Neutrophil (primary cell): ENCODE data around the gene RDH5.

Source experiments
- H3K27ac ChIP-seq: fragments of 200-600 bp; sonication (generic); 2 replicates; pipeline ENCODE4 v1.5.1; 2016; ENCODE audit warnings: mild to moderate bottlenecking, moderate library complexity
- H3K27me3 ChIP-seq: fragments of 200-600 bp; sonication (generic); 2 replicates; pipeline ENCODE4 v1.6.0; 2016; ENCODE audit warnings: mild to moderate bottlenecking
- H3K36me3 ChIP-seq: fragments of 200-600 bp; sonication (generic); 2 replicates; pipeline ENCODE4 v1.5.1; 2017
- H3K4me1 ChIP-seq, 2 experiments: fragments of 200-600 bp in 1 of 2; sonication (generic) in 1 of 2; 1 replicate in 1 of 2; 2 replicates in 1 of 2; pipeline versions ENCODE4 v1.5.1 to v1.6.1; 2013 to 2016; ENCODE audit warnings: low read depth in 1 of 2, low read length in 1 of 2, mild to moderate bottlenecking in 1 of 2, moderate library complexity in 1 of 2; ENCODE audit not compliant: control insufficient read depth in 1 of 2, insufficient read depth in 1 of 2
- H3K4me3 ChIP-seq, 2 experiments: fragments of 200-600 bp in 1 of 2; sonication (generic) in 1 of 2; 1 replicate in 1 of 2; 2 replicates in 1 of 2; pipeline ENCODE4 v1.5.1; 2013 to 2016; ENCODE audit warnings: low read depth in 1 of 2, low read length in 1 of 2, mild to moderate bottlenecking in 1 of 2, moderate library complexity in 1 of 2
- H3K9me3 ChIP-seq: fragments of 200-600 bp; sonication (generic); 2 replicates; pipeline ENCODE4 v1.5.1; 2016
- TF ChIP-seq, protein P1 (sequence below): fragments of 200-600 bp; sonication (generic); IDR thresholded peaks from 2 replicates; pipeline ENCODE4 v1.5.1; 2016; ENCODE audit warnings: antibody characterized with exemption

Gene RDH5

GRCh38 chr12:55681142-55682077 is 38.8 kb upstream of the RDH5 start:
- Histone ChIP-seq H3K27ac (no peak overlapping the region), H3K4me3 (no peak overlapping the region), H3K4me1 (peaks cover 16 to 23% of the 10 kb centered on the region in 2 experiments), H3K27me3 (no peaks in the 10 kb centered on the region), H3K36me3 (no peaks in the 10 kb centered on the region), H3K9me3 (no peaks in the 10 kb centered on the region)
- TF ChIP-seq, protein P1, sequence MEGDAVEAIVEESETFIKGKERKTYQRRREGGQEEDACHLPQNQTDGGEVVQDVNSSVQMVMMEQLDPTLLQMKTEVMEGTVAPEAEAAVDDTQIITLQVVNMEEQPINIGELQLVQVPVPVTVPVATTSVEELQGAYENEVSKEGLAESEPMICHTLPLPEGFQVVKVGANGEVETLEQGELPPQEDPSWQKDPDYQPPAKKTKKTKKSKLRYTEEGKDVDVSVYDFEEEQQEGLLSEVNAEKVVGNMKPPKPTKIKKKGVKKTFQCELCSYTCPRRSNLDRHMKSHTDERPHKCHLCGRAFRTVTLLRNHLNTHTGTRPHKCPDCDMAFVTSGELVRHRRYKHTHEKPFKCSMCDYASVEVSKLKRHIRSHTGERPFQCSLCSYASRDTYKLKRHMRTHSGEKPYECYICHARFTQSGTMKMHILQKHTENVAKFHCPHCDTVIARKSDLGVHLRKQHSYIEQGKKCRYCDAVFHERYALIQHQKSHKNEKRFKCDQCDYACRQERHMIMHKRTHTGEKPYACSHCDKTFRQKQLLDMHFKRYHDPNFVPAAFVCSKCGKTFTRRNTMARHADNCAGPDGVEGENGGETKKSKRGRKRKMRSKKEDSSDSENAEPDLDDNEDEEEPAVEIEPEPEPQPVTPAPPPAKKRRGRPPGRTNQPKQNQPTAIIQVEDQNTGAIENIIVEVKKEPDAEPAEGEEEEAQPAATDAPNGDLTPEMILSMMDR: no peak

DNA sequence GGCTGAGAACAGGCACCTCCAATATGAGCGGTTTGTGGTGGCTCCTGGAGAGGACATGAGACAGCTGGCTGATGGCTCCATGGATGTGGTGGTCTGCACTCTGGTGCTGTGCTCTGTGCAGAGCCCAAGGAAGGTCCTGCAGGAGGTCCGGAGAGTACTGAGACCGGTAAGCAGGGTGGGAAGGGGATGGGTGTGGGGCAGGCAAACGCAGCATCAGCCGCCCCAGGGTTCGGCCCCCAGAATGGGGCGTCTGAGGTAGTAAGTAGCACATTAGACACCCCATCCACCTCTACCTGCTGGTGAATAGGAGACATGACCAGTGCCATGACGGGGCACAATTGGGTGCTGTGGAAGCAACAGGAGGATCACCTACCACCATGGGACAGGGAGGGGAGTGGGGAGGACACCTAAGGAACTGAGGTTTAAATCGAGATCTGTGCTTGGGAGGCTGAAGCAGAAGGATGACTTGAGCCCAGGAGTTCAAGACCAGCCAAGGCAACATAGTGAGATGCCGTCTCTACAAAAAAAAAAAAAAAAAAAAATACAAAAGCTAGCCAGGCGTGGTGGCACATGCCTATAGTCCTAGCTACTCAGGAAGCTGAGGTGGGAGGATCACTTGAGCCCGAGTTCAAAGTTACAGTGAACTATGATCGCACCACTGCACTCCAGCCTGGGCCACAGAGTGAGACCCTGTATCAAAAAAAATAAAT is 38.0 kb upstream of the RDH5 start:
- no peaks in the 10 kb centered on the region for H3K27me3 ChIP-seq
- no peak overlapping the region for H3K4me3 ChIP-seq
- H3K9me3 ChIP-seq: no peaks in the 10 kb centered on the region
- H3K27ac ChIP-seq: no peak overlapping the region
- H3K36me3 ChIP-seq: no peaks in the 10 kb centered on the region
- TF ChIP-seq, protein P1: no peak
- H3K4me1 ChIP-seq: peaks cover 11 to 15% of the 10 kb centered on the region in 2 experiments

DNA sequence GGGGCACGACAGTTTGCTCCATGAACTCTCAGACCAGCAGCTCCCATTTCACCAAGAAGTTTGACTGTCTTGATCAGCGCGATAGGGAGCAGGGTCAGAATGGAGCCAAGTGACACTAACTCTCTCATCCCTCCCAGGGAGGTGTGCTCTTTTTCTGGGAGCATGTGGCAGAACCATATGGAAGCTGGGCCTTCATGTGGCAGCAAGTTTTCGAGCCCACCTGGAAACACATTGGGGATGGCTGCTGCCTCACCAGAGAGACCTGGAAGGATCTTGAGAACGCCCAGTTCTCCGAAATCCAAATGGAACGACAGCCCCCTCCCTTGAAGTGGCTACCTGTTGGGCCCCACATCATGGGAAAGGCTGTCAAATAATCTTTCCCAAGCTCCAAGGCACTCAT is 36.5 kb upstream of the RDH5 start:
- TF ChIP-seq, protein P1: no peak
- Histone ChIP-seq H3K4me3 (no peak overlapping the region), H3K4me1 (peaks cover 11 to 12% of the 10 kb centered on the region in 2 experiments), H3K36me3 (no peaks in the 10 kb centered on the region), H3K27me3 (no peaks in the 10 kb centered on the region), H3K27ac (no peak overlapping the region), H3K9me3 (no peaks in the 10 kb centered on the region)

DNA sequence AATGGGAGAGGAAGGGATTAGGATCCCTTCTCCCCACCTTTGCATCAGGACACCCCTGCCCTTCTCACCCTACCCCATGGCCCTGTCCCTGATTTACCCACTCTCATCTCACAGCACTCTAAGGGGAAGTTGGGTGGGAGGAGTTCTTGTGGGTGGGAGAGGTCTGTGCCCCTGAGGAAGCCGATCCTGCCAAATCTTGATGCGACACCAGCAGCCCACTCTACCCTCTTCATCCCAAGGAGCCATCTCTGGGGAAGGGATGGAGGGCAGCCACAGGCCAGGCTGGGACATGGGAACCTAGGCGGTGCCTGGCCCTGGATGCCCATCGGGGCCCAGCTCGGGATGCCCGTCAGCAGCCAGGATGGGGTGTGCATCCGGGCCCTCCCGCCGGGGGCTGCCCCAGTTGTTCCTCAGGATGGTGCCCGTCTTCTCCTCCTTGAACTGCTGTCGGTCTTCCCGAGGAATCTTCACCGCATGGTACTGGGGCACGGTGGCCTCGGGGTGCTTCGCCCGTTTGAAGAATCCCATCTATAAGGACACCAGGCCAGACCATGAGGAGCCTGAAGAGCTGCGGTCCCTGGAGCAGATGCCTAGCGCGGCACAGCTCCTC is 35.3 kb upstream of the RDH5 start:
- no peaks in the 10 kb centered on the region for H3K36me3 ChIP-seq
- no peak overlapping the region for H3K4me3 ChIP-seq
- no peak overlapping the region for H3K27ac ChIP-seq
- no peaks in the 10 kb centered on the region for H3K27me3 ChIP-seq
- TF ChIP-seq, protein P1: no peak
- peaks cover 11 to 12% of the 10 kb centered on the region in 2 experiments for H3K4me1 ChIP-seq
- H3K9me3 ChIP-seq: no peaks in the 10 kb centered on the region

GRCh38 chr12:55685671-55686070 is 34.5 kb upstream of the RDH5 start:
- no peaks in the 10 kb centered on the region for H3K27me3 ChIP-seq
- no peak overlapping the region for H3K27ac ChIP-seq
- TF ChIP-seq, protein P1: no peak
- no peak overlapping the region for H3K4me3 ChIP-seq
- no peaks in the 10 kb centered on the region for H3K9me3 ChIP-seq
- H3K4me1 ChIP-seq: peaks cover 11 to 12% of the 10 kb centered on the region in 2 experiments
- no peaks in the 10 kb centered on the region for H3K36me3 ChIP-seq
